ENCODE results near the gene GHRHR.

Gene GHRHR

GRCh38 chr7:30989824-30990672, 26.3 kb downstream of the GHRHR start:
- Histone ChIP-seq H3K27me3 (ENCODE audit: insufficient read depth, low read length) (peaks cover 17% of the 10 kb centered on the region), H3K27ac (ENCODE audit: low read length) (no peak overlapping the region), H3K4me1 (ENCODE audit: insufficient read depth, low read length) (peaks cover 25% of the 10 kb centered on the region; the same call in 1 of the 2 replicates), H3K4me3 (ENCODE audit: low read length) (no peak overlapping the region), H3K36me3 (ENCODE audit: insufficient read depth, low read depth, low read length) (no peaks in the 10 kb centered on the region), H3K9me3 (ENCODE audit: insufficient read depth, low read depth, low read length) (0 out of 2 replicates have a peak, but pooled peaks cover 3% of the 10 kb centered on the region), H3K9ac (ENCODE audit: low read depth, low read length) (no peak overlapping the region)

GRCh38 chr7:30990673-30991170, 27.0 kb downstream of the GHRHR start:
- 0 out of 2 replicates have a peak, but pooled peaks cover 3% of the 10 kb centered on the region for H3K9me3 ChIP-seq (ENCODE audit: insufficient read depth, low read depth, low read length)
- no peaks in the 10 kb centered on the region for H3K36me3 ChIP-seq (ENCODE audit: insufficient read depth, low read depth, low read length)
- no peak overlapping the region for H3K9ac ChIP-seq (ENCODE audit: low read depth, low read length)
- no peak overlapping the region for H3K4me3 ChIP-seq (ENCODE audit: low read length)
- peaks cover 14% of the 10 kb centered on the region for H3K27me3 ChIP-seq (ENCODE audit: insufficient read depth, low read length)
- no peak overlapping the region for H3K27ac ChIP-seq (ENCODE audit: low read length)
- H3K4me1 ChIP-seq (ENCODE audit: insufficient read depth, low read length), result peaks cover 19% of the 10 kb centered on the region; the same call in 1 of the 2 replicates

GRCh38 chr7:30992414-30992813, 28.7 kb downstream of the GHRHR start:
- no peak overlapping the region for H3K9ac ChIP-seq (ENCODE audit: low read depth, low read length)
- peaks cover 4% of the 10 kb centered on the region; the same call in 1 of the 2 replicates for H3K27me3 ChIP-seq (ENCODE audit: insufficient read depth, low read length)
- H3K4me3 ChIP-seq (ENCODE audit: low read length), result no peak overlapping the region
- no peaks in the 10 kb centered on the region for H3K36me3 ChIP-seq (ENCODE audit: insufficient read depth, low read depth, low read length)
- H3K4me1 ChIP-seq (ENCODE audit: insufficient read depth, low read length), result peaks cover 9% of the 10 kb centered on the region; the same call in 1 of the 2 replicates
- no peak overlapping the region for H3K27ac ChIP-seq (ENCODE audit: low read length)
- H3K9me3 ChIP-seq (ENCODE audit: insufficient read depth, low read depth, low read length), result 0 out of 2 replicates have a peak, but pooled peaks cover 3% of the 10 kb centered on the region

GRCh38 chr7:30994206-30995100, 30.7 kb downstream of the GHRHR start:
- 0 out of 2 replicates have a peak, but pooled peaks cover 3% of the 10 kb centered on the region for H3K9me3 ChIP-seq (ENCODE audit: insufficient read depth, low read depth, low read length)
- H3K36me3 ChIP-seq (ENCODE audit: insufficient read depth, low read depth, low read length), result no peaks in the 10 kb centered on the region
- no peaks in the 10 kb centered on the region for H3K4me1 ChIP-seq (ENCODE audit: insufficient read depth, low read length)
- H3K27ac ChIP-seq (ENCODE audit: low read length), result no peak overlapping the region
- H3K9ac ChIP-seq (ENCODE audit: low read depth, low read length), result no peak overlapping the region
- H3K4me3 ChIP-seq (ENCODE audit: low read length), result no peak overlapping the region
- no peaks in the 10 kb centered on the region for H3K27me3 ChIP-seq (ENCODE audit: insufficient read depth, low read length)

GRCh38 chr7:30995536-30995935, 31.8 kb downstream of the GHRHR start:
- no peak overlapping the region for H3K9ac ChIP-seq (ENCODE audit: low read depth, low read length)
- H3K4me1 ChIP-seq (ENCODE audit: insufficient read depth, low read length), result no peaks in the 10 kb centered on the region
- no peaks in the 10 kb centered on the region for H3K27me3 ChIP-seq (ENCODE audit: insufficient read depth, low read length)
- no peak overlapping the region for H3K4me3 ChIP-seq (ENCODE audit: low read length)
- 0 out of 2 replicates have a peak, but pooled peaks cover 3% of the 10 kb centered on the region for H3K9me3 ChIP-seq (ENCODE audit: insufficient read depth, low read depth, low read length)
- H3K36me3 ChIP-seq (ENCODE audit: insufficient read depth, low read depth, low read length), result no peaks in the 10 kb centered on the region
- H3K27ac ChIP-seq (ENCODE audit: low read length), result no peak overlapping the region

- Histone ChIP-seq H3K27ac (ENCODE audit: low read length) (no peak overlapping the region), H3K36me3 (ENCODE audit: insufficient read depth, low read depth, low read length) (no peaks in the 10 kb centered on the region), H3K4me3 (ENCODE audit: low read length) (no peak overlapping the region), H3K4me1 (ENCODE audit: insufficient read depth, low read length) (no peaks in the 10 kb centered on the region), H3K27me3 (ENCODE audit: insufficient read depth, low read length) (no peaks in the 10 kb centered on the region), H3K9me3 (ENCODE audit: insufficient read depth, low read depth, low read length) (0 out of 2 replicates have a peak, but pooled peaks cover 3% of the 10 kb centered on the region), H3K9ac (ENCODE audit: low read depth, low read length) (no peak overlapping the region)
These were observed 32.5 kb downstream of the GHRHR start for GRCh38 chr7:30996256-30996655.

GRCh38 chr7:30996883-30997282, 33.1 kb downstream of the GHRHR start:
- Histone ChIP-seq H3K27me3 (ENCODE audit: insufficient read depth, low read length) (no peaks in the 10 kb centered on the region), H3K9ac (ENCODE audit: low read depth, low read length) (no peak overlapping the region), H3K9me3 (ENCODE audit: insufficient read depth, low read depth, low read length) (0 out of 2 replicates have a peak, but pooled peaks cover 3% of the 10 kb centered on the region), H3K4me3 (ENCODE audit: low read length) (no peak overlapping the region), H3K4me1 (ENCODE audit: insufficient read depth, low read length) (no peaks in the 10 kb centered on the region), H3K36me3 (ENCODE audit: insufficient read depth, low read depth, low read length) (no peaks in the 10 kb centered on the region), H3K27ac (ENCODE audit: low read length) (no peak overlapping the region)

- H3K9me3 ChIP-seq (ENCODE audit: insufficient read depth, low read depth, low read length), result 0 out of 2 replicates have a peak, but pooled peaks cover 3% of the 10 kb centered on the region
- no peaks in the 10 kb centered on the region for H3K27me3 ChIP-seq (ENCODE audit: insufficient read depth, low read length)
- no peak overlapping the region for H3K27ac ChIP-seq (ENCODE audit: low read length)
- H3K4me1 ChIP-seq (ENCODE audit: insufficient read depth, low read length), result no peaks in the 10 kb centered on the region
- no peaks in the 10 kb centered on the region for H3K36me3 ChIP-seq (ENCODE audit: insufficient read depth, low read depth, low read length)
- no peak overlapping the region for H3K9ac ChIP-seq (ENCODE audit: low read depth, low read length)
- H3K4me3 ChIP-seq (ENCODE audit: low read length), result no peak overlapping the region
These were observed 33.6 kb downstream of the GHRHR start for GRCh38 chr7:30997316-30997715.

- H3K27me3 ChIP-seq (ENCODE audit: insufficient read depth, low read length), result no peaks in the 10 kb centered on the region
- H3K4me3 ChIP-seq (ENCODE audit: low read length), result no peak overlapping the region
- H3K9me3 ChIP-seq (ENCODE audit: insufficient read depth, low read depth, low read length), result 0 out of 2 replicates have a peak, but pooled peaks cover 3% of the 10 kb centered on the region
- H3K36me3 ChIP-seq (ENCODE audit: insufficient read depth, low read depth, low read length), result no peaks in the 10 kb centered on the region
- H3K27ac ChIP-seq (ENCODE audit: low read length), result no peak overlapping the region
- H3K4me1 ChIP-seq (ENCODE audit: insufficient read depth, low read length), result no peaks in the 10 kb centered on the region
- H3K9ac ChIP-seq (ENCODE audit: low read depth, low read length), result no peak overlapping the region
These were observed 34.4 kb downstream of the GHRHR start for GRCh38 chr7:30998180-30998579.

GRCh38 chr7:31000161-31000693, 36.5 kb downstream of the GHRHR start:
- H3K27me3 ChIP-seq (ENCODE audit: insufficient read depth, low read length), result no peaks in the 10 kb centered on the region
- no peak overlapping the region for H3K4me3 ChIP-seq (ENCODE audit: low read length)
- no peaks in the 10 kb centered on the region for H3K9me3 ChIP-seq (ENCODE audit: insufficient read depth, low read depth, low read length)
- no peak overlapping the region for H3K9ac ChIP-seq (ENCODE audit: low read depth, low read length)
- H3K4me1 ChIP-seq (ENCODE audit: insufficient read depth, low read length), result no peaks in the 10 kb centered on the region
- H3K36me3 ChIP-seq (ENCODE audit: insufficient read depth, low read depth, low read length), result no peaks in the 10 kb centered on the region
- no peak overlapping the region for H3K27ac ChIP-seq (ENCODE audit: low read length)

GRCh38 chr7:31000779-31001178, 37.0 kb downstream of the GHRHR start:
- H3K9ac ChIP-seq (ENCODE audit: low read depth, low read length), result no peak overlapping the region

More at GRCh38 chr7:31000779-31001178, 37.0 kb downstream of the GHRHR start:
- Histone ChIP-seq H3K27ac (ENCODE audit: low read length) (no peak overlapping the region), H3K9me3 (ENCODE audit: insufficient read depth, low read depth, low read length) (no peaks in the 10 kb centered on the region), H3K4me3 (ENCODE audit: low read length) (no peak overlapping the region), H3K36me3 (ENCODE audit: insufficient read depth, low read depth, low read length) (no peaks in the 10 kb centered on the region), H3K27me3 (ENCODE audit: insufficient read depth, low read length) (no peaks in the 10 kb centered on the region), H3K4me1 (ENCODE audit: insufficient read depth, low read length) (no peaks in the 10 kb centered on the region)
